ENCODE results near the gene SCYGR2.

DNA sequence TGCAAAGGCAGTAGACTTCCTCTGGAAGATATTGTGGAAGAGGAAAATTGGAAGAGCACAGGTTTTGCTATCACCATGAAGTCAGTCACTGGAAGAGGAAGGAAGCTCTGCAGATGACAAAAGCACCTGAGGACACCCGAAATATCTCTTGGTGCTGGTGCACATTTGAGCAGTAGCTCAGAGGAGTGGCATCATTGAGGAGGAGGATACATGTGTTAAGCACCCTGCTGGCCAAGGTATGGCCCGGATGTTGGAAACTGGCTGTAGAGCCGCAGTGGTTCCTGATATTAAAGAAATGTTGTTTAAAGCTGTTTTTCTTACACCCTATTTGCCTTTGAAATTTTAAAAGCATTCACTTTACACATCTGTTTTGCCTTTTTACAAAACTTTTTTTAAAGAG lies 32.7 kb upstream of the SCYGR2 start:
- TF ChIP-seq KDM5A (IDR thresholded peaks at IDR 0.05; ENCODE audit: low read length) (no peak), CBX8 (IDR thresholded peaks at IDR 0.05; ENCODE audit: borderline replicate concordance, low read depth, low read length) (no peak), POLR2A (IDR thresholded peaks at IDR 0.05; ENCODE audit: control extremely low read depth in 1 of 2, low read depth in 2 of 2, low read length in 2 of 2) (no peak), EZH2 (IDR thresholded peaks at IDR 0.05; ENCODE audit: low read depth, low read length, severe bottlenecking) (no peak)
